BJ (cell line): ENCODE measurements around the gene CEP152. TPM values are rescaled to one million over a fixed set of nuclear protein-coding genes. Genes with fewer than 3 reads are reported as not detected.

Experiments used
- CTCF ChIA-PET: fragments of 350-600 bp; formaldehyde crosslinking; extraction: SDS; loops from one replicate; lab custom pipeline; 2021; ENCODE audit warnings: antibody characterized with exemption, inconsistent platforms; lab: Yijun Ruan, JAX
- POLR2A ChIA-PET: fragments of 300-600 bp; sonication (Branson Sonifier 250); formaldehyde crosslinking; extraction: SDS; loops from one replicate; lab custom pipeline; 2021; ENCODE audit warnings: antibody characterized with exemption; lab: Charles Lee
- DNase-seq: peaks from one replicate; pipeline ENCODE4 v3.0.0-alpha.2; 2011; ENCODE audit warnings: low read depth
- H3K27me3 ChIP-seq: 2 replicates; pipeline ENCODE4 v1.6.0; 2011; ENCODE audit warnings: low read length; ENCODE audit not compliant: control insufficient read depth, insufficient read depth
- H3K36me3 ChIP-seq: 2 replicates; pipeline ENCODE4 v1.5.1; 2011; ENCODE audit warnings: low read length; ENCODE audit not compliant: control insufficient read depth, insufficient read depth
- H3K4me3 ChIP-seq: 2 replicates; pipeline ENCODE4 v1.5.1; 2011; ENCODE audit warnings: low read depth, mild to moderate bottlenecking, control low read depth, low read length
- polyA plus RNA-seq: library from polyadenylated mRNA; depleted of rRNA; stranded (reverse); fragments of >200 nt; gene quantifications from 2 replicates; pipeline ENCODE4 v1.2.3, GENCODE V29; 2011
- TF ChIP-seq, protein P1 (sequence below): IDR thresholded peaks from 2 replicates; pipeline ENCODE4 v1.5.1; 2011; ENCODE audit warnings: low read depth, mild to moderate bottlenecking, control low read depth, inconsistent platforms, low read length, moderate library complexity; ENCODE audit not compliant: insufficient read depth

Gene CEP152
- polyA plus RNA-seq, 1 experiment: 0.77 TPM

DNA sequence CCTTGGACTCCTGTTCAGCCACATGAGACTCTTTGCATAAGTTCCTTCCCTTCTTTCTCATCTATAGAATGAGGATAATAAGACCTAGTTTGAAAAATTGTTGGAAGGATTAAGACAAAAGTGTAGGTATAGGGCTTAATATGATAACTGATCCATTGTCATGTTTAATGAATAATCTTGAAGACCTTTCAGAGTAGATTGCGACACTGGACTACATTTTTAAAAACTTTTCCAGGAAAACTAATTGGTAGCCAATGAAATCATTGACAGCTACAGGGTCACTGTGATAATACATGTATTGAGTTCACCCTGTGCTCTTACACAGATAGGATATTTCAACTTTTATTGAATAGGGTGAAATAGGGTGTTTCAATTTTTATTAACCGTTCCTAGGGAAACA, 86.9 kb downstream of the CEP152 start:
- TF ChIP-seq, protein P1, sequence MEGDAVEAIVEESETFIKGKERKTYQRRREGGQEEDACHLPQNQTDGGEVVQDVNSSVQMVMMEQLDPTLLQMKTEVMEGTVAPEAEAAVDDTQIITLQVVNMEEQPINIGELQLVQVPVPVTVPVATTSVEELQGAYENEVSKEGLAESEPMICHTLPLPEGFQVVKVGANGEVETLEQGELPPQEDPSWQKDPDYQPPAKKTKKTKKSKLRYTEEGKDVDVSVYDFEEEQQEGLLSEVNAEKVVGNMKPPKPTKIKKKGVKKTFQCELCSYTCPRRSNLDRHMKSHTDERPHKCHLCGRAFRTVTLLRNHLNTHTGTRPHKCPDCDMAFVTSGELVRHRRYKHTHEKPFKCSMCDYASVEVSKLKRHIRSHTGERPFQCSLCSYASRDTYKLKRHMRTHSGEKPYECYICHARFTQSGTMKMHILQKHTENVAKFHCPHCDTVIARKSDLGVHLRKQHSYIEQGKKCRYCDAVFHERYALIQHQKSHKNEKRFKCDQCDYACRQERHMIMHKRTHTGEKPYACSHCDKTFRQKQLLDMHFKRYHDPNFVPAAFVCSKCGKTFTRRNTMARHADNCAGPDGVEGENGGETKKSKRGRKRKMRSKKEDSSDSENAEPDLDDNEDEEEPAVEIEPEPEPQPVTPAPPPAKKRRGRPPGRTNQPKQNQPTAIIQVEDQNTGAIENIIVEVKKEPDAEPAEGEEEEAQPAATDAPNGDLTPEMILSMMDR: no peak
- POLR2A ChIA-PET: no interaction called here
- H3K4me3 ChIP-seq: no peak overlapping the region
- H3K27me3 ChIP-seq: no peaks in the 10 kb centered on the region
- no peaks in the 10 kb centered on the region for H3K36me3 ChIP-seq
- CTCF ChIA-PET: interaction anchor here (0.6 kb wide), 1 partner anchor 28 kb away, joined by 3 read pairs; no protein-coding TSS in a partner anchor
- DNase-seq: no peak

DNA sequence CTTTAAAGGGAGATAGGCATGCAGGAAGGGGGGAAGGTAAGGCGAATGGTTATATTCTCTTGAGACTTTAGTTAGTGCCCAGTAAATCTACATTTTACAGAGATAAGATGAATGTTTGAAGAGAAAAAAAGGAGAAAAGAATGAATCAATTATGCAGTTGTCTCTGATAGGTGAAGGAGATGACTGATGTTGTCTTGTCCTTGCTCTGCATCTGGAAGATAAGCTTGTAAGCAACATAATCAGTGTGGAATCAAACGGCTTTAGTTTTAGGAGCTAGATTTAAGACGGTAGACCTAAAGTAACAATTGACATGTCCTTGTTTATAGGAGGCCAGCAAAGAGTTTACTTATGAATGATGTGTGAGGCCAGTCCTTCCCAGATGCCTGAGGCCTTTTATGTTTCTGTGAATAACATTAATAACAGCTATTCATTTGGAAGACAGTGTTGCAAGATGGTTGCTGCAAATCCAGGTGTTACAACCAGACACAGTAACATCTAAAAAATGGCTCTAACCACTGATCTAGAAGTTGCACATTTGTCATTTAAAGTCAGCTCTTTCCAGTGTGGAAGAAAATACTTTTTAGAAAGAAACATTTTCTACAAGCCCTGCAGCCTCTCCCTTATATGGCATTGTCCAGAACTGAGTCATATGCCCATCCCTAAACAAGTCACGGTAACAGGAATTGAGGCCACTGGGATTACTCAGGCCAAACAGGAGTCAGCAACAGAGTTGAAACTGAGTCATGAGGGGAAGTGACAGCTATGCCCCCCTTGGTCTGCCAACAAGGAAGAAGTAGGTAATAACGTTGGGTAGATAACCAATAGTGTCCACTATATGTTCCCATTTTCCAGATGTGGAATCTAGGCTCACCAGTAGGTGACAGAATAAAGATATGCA, 87.9 kb downstream of the CEP152 start:
- TF ChIP-seq, protein P1: no peak
- POLR2A ChIA-PET: no interaction called here
- peak; percentile 76 for DNase-seq
- CTCF ChIA-PET: interaction anchor here (0.6 kb wide), 2 partner anchors 29 to 1178 kb away, joined by 3 read pairs; no protein-coding TSS in a partner anchor
- H3K36me3 ChIP-seq: no peaks in the 10 kb centered on the region
- no peaks in the 10 kb centered on the region for H3K27me3 ChIP-seq
- no peak overlapping the region for H3K4me3 ChIP-seq

DNA sequence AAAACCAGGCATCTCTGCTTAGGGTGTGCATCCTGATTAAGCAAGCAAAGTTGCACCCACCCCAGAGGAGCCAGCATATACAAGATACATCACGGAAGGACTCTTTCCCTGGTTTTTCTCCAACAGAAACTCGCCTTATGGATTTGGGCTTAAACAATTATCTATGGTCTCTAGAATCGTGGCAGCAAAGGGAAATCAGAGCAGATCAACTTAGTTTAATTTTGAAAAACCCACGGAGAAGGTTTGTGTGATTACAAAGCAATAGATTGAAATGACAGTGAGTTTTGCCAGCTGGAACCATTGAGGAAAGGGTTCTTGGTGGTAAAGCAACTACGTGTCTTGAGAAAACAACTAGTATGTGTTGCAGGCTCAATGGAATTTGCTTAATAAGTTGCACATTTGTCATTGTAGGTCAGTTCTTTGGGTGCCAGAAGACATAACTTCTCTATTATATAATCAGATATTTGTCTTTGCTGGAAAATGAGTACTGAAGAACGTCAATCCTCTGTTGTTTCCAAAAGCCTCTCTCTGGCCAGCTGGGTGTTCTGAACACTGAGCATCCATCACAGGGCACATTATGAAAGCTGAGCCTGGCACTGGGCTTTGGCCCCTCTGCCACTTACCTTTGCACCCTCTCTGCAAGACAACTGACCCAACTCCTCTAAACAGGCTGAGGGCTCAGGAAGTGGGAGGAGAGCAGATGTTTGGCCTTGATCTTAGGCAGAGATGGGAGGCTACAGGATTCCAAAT, 89.6 kb downstream of the CEP152 start:
- TF ChIP-seq, protein P1: no peak
- H3K27me3 ChIP-seq: no peaks in the 10 kb centered on the region
- no peaks in the 10 kb centered on the region for H3K36me3 ChIP-seq
- no peak overlapping the region for H3K4me3 ChIP-seq
- no peak for DNase-seq
- POLR2A ChIA-PET: no interaction called here
- CTCF ChIA-PET: interaction anchor here (1.3 to 4.1 kb wide), 2 partner anchors 81 to 135 kb away, joined by 4 to 20 read pairs; no protein-coding TSS in a partner anchor

DNA sequence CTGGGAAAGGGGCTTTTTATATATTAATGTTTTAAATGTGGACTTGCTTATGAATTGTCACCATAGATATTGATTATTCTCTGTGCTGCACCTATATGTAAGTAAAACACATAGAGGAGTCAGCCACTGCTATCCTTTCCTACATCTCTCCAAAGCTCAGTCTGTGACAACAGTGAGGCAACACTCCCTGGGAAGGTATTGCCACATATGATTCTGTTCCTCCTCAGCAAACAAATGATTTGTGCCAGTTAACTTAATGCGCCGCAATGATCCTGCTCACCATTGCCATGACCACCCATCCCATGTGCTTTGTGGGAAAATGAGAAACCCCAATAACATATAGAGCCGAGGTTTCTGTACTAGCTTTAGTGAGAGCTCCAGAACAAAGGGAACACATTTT, 90.2 kb downstream of the CEP152 start:
- Histone ChIP-seq H3K36me3 (no peaks in the 10 kb centered on the region), H3K27me3 (no peaks in the 10 kb centered on the region), H3K4me3 (no peak overlapping the region)
- CTCF ChIA-PET: interaction anchor here (0.7 to 4.1 kb wide), 4 partner anchors 13 to 135 kb away, joined by 3 to 20 read pairs (median 4); no protein-coding TSS in a partner anchor
- TF ChIP-seq, protein P1: no peak
- POLR2A ChIA-PET: no interaction called here
- no peak for DNase-seq

DNA sequence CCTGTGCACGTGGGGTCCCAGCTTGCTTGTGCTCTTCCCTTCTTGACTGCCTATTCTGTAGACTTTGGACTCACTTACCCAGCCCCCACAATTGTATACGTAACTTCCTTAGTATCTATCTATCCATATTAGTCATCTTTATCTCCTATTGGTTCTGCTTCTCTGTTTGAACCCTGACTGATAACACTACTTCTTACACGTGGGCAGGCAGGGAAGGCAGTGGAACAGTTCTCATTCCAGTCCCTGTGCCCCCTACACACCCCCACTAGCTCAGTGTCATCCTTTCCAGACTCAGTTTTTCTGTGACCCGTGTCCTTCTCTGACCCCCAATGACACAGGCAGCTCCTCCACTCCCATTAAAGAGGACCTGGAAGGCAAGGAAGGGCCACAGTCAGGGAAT, 91.2 kb downstream of the CEP152 start:
- Histone ChIP-seq H3K36me3 (no peaks in the 10 kb centered on the region), H3K27me3 (no peaks in the 10 kb centered on the region), H3K4me3 (no peak overlapping the region)
- ChIA-PET POLR2A (no interaction called here), CTCF (interaction anchor here (0.6 to 4.1 kb wide), 5 partner anchors 10 to 175 kb away, joined by 3 to 20 read pairs (median 3); no protein-coding TSS in a partner anchor)
- DNase-seq: no peak
- TF ChIP-seq, protein P1: no peak
